HEK293T (cell line): ENCODE results near the gene RPTOR.

ENCODE experiments used
- CTBP1 ChIP-seq: fragments of 450-650 bp; IDR thresholded peaks from 2 replicates; pipeline ENCODE4 v1.6.1; 2016; ENCODE audit warnings: borderline replicate concordance
- ELF4 ChIP-seq: fragments of 450-650 bp; IDR thresholded peaks from 2 replicates; pipeline ENCODE4 v1.6.1; 2017; ENCODE audit warnings: antibody characterized with exemption
- FOXK2 ChIP-seq: fragments of 450-650 bp; IDR thresholded peaks from 2 replicates; pipeline ENCODE4 v1.6.1; 2016; ENCODE audit warnings: mild to moderate bottlenecking
- FOXM1 ChIP-seq: fragments of 450-650 bp; IDR thresholded peaks from 2 replicates; pipeline ENCODE4 v1.6.1; 2017; ENCODE audit warnings: mild to moderate bottlenecking, borderline replicate concordance

DNA sequence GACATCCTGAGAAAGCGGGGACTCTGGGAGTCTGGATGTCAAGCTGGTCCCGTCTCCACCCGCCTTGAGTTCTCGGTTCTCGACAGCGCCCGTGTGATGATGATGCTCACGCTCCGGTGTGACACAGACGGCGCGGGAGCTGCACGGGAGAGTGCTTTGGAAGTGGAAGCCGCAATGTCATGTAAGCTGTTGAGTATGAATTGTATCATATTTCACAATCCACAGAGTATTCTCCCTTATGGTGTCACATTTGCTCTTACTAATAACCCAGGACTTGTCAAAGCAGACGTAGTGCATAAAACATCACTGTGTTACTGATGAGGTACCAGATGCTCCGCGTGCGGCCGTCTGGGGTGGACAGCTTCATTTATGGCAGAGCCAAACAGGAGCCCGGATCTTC lies 229.5 kb downstream of the RPTOR start:
- TF ChIP-seq ELF4 = no peak
- TF ChIP-seq FOXK2 = no peak
- TF ChIP-seq FOXM1 = no peak
- no peak for TF ChIP-seq CTBP1
